Fibroblast of skin of right biceps (primary cell): ENCODE results near the gene TNS4.
A peak's percentile ranks its signal among the peaks of the same experiment; 100 is the strongest.

Experiments
- DNase-seq: peaks from one replicate; pipeline ENCODE4 v3.0.0-alpha.2; 2013

TNS4 gene

DNA sequence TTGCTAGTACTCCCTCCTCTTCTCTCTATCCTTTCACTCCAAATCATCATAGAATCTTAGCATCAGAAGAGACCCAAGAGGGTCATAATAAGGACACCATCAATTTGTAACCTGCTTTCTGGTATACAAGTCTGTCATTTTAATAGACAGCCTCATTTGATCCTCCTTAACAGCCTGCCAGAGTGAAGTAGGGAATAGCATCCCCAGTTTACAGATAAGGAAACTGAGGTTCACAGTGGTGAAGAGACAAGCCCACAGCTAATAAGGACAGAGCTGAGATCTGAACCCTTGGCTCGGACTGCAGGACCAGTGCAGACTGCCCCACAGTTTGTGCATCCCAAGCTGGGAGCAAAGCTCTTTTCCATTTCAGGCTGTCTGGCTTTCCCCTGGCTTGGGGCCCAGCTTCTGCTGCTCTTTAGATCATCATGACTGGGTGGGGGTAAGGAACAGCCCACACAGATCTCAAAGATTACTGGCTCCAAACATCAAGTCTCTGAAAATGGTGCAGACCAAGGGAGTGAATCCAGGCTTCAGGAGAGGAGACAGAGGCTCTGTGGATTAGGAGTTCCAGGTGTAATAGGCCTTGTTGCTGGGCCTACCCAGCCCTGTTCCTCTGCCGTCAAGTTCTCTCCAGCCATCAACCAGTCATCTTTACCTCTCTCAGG is 68.4 kb downstream of the TNS4 start:
- DNase-seq = peak; percentile 60

DNA sequence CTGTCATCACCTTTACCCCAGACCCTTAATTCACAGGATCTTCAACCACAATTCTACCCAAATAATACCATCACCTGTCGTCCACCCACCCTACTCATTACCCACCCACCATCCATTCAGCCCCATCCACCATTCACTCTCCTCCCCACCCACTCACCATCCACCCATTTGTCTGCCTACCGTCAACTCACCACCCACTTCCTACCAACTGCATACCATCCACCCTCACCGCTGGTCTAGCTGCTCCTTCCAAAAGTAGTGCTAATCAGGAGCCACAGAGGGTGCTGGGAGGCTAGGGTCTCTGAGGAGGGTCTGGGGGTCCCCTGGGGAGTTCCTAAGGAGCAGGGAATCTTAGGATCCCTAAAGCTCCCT is 70.2 kb downstream of the TNS4 start:
- DNase-seq = no peak

DNA sequence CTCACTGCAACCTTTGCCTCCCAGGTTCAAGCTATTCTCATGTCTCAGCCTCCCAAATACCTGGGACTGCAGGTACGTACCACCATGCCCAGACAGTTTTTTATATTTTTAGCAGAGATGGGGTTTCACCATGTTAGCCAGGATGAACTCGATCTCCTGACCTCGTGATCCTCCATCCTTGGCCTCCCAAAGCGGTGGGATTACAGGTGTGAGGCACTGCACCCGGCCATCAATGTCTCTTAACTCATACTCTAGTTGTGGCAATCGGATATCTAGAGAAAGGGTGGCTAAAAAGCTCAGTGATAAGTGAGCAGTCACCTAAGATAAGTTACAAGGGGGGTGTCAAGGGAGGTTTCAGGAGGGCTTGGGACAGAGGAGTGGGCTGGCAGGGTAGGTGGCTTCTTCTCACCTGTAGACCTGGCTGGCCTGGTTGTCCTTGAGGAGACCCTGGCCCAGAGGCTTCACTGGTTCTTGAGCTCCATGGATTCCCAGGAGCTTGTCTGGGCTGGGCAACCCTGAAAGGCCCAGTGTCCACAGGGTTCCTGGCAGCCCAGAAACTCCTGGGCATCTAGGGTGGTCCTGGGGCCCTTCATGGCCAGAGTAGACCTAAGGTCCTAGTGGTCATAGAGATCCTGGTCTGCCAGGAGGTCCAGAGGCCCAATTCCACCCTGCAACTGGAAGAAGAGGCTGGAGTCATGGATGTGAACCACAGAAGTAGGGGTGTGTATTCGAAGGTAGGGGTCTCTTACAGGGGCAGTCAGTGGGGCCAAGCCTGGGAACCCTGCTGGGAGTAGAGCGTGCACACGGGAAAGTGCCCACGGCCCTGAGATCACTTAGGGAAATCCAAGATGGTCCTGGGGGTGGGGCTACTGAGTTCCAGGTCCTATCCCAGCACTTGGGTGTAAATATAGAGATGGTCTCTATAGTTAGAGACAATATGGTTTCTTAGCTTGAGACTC is 70.9 kb downstream of the TNS4 start:
- DNase-seq = no peak

DNA sequence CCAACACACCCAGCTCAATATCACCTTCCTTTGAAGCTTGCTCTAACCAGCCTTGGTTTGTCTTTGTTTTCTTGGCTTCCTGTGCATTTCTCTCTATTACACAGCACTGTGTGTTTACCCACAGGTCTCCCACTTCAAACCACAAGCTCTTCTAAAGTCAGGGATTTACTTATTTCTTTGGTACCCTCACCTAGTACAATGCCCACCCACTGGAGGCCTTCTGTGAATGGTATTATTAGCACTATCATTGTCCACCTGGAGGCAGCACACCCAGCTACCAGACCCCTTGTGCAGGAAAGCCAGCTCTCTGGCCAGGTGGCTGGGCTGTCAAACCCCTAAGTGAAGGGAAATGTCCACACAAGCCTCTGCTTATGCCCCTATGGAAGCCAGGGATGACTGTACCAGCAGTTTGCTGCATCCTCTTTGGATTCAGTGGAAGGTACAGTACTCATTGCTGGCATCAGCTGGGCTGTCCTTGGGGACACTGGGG is 74.4 kb downstream of the TNS4 start:
- no peak for DNase-seq
